Renal cortex interstitium (tissue), 11 donors: ENCODE measurements around the gene TSPAN11. TPM values are rescaled to one million over a fixed set of nuclear protein-coding genes. Genes with fewer than 3 reads are reported as not detected.
"Not testable (repeated sequence)": the region's sequence is repeated elsewhere in the genome, so short reads cannot be mapped to it uniquely, and the experiment has no call there.

Experiments
- DNase-seq, 11 donors: peaks; one replicate each; pipeline ENCODE4 v3.0.0-alpha.2; 2013; ENCODE audit warnings: low read depth in 9 of 11, low spot score in 4 of 11; ENCODE audit errors: extremely low read depth in 1 of 11
- polyA plus RNA-seq, 3 donors: library from polyadenylated mRNA; unstranded; fragments of 120-200 nt; gene quantifications; one replicate each; pipeline ENCODE4 v1.2.1, GENCODE V29; 2013; ENCODE audit not compliant: insufficient read length in 3 of 3

TSPAN11 gene
- polyA plus RNA-seq, 3 donors, result 5.0 to 5.7 (median 5.5) TPM

GRCh38 chr12:31023271-31023724 is 96.8 kb downstream of the TSPAN11 start:
- no peak for DNase-seq

- DNase-seq, result no peak
Measured at GRCh38 chr12:31026202-31026601, 99.7 kb downstream of the TSPAN11 start.

- not testable (repeated sequence) for DNase-seq
Measured at GRCh38 chr12:31027006-31027405, 100.5 kb downstream of the TSPAN11 start.

GRCh38 chr12:31029468-31029867 is 102.9 kb downstream of the TSPAN11 start:
- DNase-seq, result no peak

- DNase-seq, result no peak
Measured at GRCh38 chr12:31029916-31030562, 103.5 kb downstream of the TSPAN11 start.

- DNase-seq, result no peak
Measured at GRCh38 chr12:31031951-31032335, 105.4 kb downstream of the TSPAN11 start.

- DNase-seq, result no peak
Measured at GRCh38 chr12:31033146-31033545, 106.6 kb downstream of the TSPAN11 start.

- no peak for DNase-seq
Measured at GRCh38 chr12:31033681-31034080, 107.1 kb downstream of the TSPAN11 start.

- no peak for DNase-seq
Measured at GRCh38 chr12:31034372-31034771, 107.8 kb downstream of the TSPAN11 start.

GRCh38 chr12:31035226-31035625 is 108.7 kb downstream of the TSPAN11 start:
- DNase-seq, result no peak

GRCh38 chr12:31035967-31036665 is 109.6 kb downstream of the TSPAN11 start:
- DNase-seq, result peak in 1 of 11 donors; percentile 9

- DNase-seq, result no peak
Measured at GRCh38 chr12:31037028-31037427, 110.5 kb downstream of the TSPAN11 start.

GRCh38 chr12:31037931-31038330 is 111.4 kb downstream of the TSPAN11 start:
- DNase-seq, result no peak

GRCh38 chr12:31041033-31041564 is 114.6 kb downstream of the TSPAN11 start:
- no peak for DNase-seq

Other genes with a start within 250 kb of the TSPAN11 start
- gene IPO8, start 230.9 kb upstream of the TSPAN11 start, polyA plus RNA-seq, result 10 to 100 TPM; 57.5 to 62.8 (median 58.6) TPM
- 10 to 100 TPM; 33.8 to 50.7 (median 38.7) TPM for gene CAPRIN2, start 171.8 kb upstream of the TSPAN11 start, polyA plus RNA-seq
- gene DDX11, start 147.1 kb downstream of the TSPAN11 start, polyA plus RNA-seq, result 10 to 100 TPM; 44.1 to 76.4 (median 46.2) TPM